Brain microvascular endothelial cell (primary cell): ENCODE data around the gene DHODH.
"Not testable (repeated sequence)": the region's sequence is repeated elsewhere in the genome, so short reads cannot be mapped to it uniquely, and the experiment has no call there.

Source experiments
- DNase-seq: peaks from one replicate; pipeline ENCODE4 v3.0.0-alpha.2; 2020
- H3K27ac ChIP-seq: fragments of 250-450 bp; sonication (Bioruptor Pico); 2 replicates; pipeline ENCODE4 v1.5.1; 2020; ENCODE audit warnings: mild to moderate bottlenecking, moderate library complexity
- H3K27me3 ChIP-seq: fragments of 250-450 bp; sonication (Bioruptor Pico); replicated peaks from 2 replicates; pipeline ENCODE4 v1.5.1; 2020; ENCODE audit warnings: mild to moderate bottlenecking
- H3K36me3 ChIP-seq: fragments of 250-450 bp; sonication (Bioruptor Pico); replicated peaks from 2 replicates; pipeline ENCODE4 v1.5.1; 2020; ENCODE audit warnings: mild to moderate bottlenecking
- H3K4me3 ChIP-seq: 2 replicates; pipeline ENCODE4 v1.5.1; 2011; ENCODE audit warnings: low read depth, mild to moderate bottlenecking, control low read depth, low read length, moderate library complexity
- in situ Hi-C: cut with HindIII; loops from 2 replicates; pipeline ENCODE4 v1.10.0; 2017; ENCODE audit warnings: low sequenced_read_pairs, low pct_ligation_motif_present
- TF ChIP-seq, protein P1 (sequence below): IDR thresholded peaks from 2 replicates; pipeline ENCODE4 v1.5.1; 2011; ENCODE audit warnings: low read depth, mild to moderate bottlenecking, moderate library complexity, low read length, control low read depth, inconsistent platforms; ENCODE audit errors: missing control alignments

DHODH gene

DNA sequence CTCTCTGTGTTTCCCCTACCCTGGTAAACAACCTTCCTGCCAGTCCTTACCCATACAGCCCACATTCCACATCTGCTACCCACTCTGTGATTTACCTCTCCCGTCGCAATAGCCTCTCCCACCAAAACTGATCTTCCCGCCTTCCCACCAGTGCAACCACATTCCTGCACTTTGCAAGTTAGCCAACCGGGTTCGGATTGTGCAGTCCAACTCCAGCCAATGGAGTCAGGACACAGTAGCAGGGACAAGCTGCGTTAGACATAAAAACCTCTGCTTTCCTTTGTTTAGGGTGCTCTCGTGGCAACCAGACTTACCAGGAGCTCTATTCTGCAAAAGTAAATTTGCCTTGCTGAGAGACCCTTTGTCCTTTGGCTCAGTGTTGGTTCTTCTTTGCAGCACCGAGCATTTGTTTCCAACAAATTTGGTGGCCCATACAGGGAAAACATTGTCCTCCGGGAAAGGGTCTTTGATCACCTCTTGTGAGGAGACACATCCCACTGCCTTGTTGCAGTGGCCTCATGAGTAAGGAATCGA is 55.9 kb downstream of the DHODH start:
- TF ChIP-seq, protein P1, sequence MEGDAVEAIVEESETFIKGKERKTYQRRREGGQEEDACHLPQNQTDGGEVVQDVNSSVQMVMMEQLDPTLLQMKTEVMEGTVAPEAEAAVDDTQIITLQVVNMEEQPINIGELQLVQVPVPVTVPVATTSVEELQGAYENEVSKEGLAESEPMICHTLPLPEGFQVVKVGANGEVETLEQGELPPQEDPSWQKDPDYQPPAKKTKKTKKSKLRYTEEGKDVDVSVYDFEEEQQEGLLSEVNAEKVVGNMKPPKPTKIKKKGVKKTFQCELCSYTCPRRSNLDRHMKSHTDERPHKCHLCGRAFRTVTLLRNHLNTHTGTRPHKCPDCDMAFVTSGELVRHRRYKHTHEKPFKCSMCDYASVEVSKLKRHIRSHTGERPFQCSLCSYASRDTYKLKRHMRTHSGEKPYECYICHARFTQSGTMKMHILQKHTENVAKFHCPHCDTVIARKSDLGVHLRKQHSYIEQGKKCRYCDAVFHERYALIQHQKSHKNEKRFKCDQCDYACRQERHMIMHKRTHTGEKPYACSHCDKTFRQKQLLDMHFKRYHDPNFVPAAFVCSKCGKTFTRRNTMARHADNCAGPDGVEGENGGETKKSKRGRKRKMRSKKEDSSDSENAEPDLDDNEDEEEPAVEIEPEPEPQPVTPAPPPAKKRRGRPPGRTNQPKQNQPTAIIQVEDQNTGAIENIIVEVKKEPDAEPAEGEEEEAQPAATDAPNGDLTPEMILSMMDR = no peak
- Histone ChIP-seq H3K36me3 (no peaks in the 10 kb centered on the region), H3K27ac (no peak overlapping the region), H3K27me3 (no peaks in the 10 kb centered on the region), H3K4me3 (no peak overlapping the region)
- no peak for DNase-seq
- in situ Hi-C loops = no loop called here

GRCh38 chr16:72066747-72067146 is 58.2 kb downstream of the DHODH start:
- DNase-seq = peak; percentile 6
- H3K36me3 ChIP-seq = no peaks in the 10 kb centered on the region
- H3K27ac ChIP-seq = no peak overlapping the region
- in situ Hi-C loops = no loop called here
- H3K4me3 ChIP-seq = no peak overlapping the region
- TF ChIP-seq, protein P1 = peak; percentile 70
- H3K27me3 ChIP-seq = no peaks in the 10 kb centered on the region

GRCh38 chr16:72068930-72069329 is 60.4 kb downstream of the DHODH start:
- TF ChIP-seq, protein P1 = no peak
- H3K36me3 ChIP-seq = no peaks in the 10 kb centered on the region
- H3K27ac ChIP-seq = no peak overlapping the region
- H3K4me3 ChIP-seq = no peak overlapping the region
- no peaks in the 10 kb centered on the region for H3K27me3 ChIP-seq
- in situ Hi-C loops = no loop called here
- no peak for DNase-seq

GRCh38 chr16:72072514-72073342 is 64.2 kb downstream of the DHODH start:
- DNase-seq = no peak
- H3K36me3 ChIP-seq = no peaks in the 10 kb centered on the region
- TF ChIP-seq, protein P1 = no peak
- in situ Hi-C loops = no loop called here
- H3K27me3 ChIP-seq = no peaks in the 10 kb centered on the region
- H3K27ac ChIP-seq = no peak overlapping the region
- H3K4me3 ChIP-seq = no peak overlapping the region

GRCh38 chr16:72073560-72074230 is 65.2 kb downstream of the DHODH start:
- TF ChIP-seq, protein P1 = no peak
- no peak for DNase-seq
- H3K27me3 ChIP-seq = no peaks in the 10 kb centered on the region
- in situ Hi-C loops = no loop called here
- H3K27ac ChIP-seq = no peak overlapping the region
- H3K36me3 ChIP-seq = no peaks in the 10 kb centered on the region
- no peak overlapping the region for H3K4me3 ChIP-seq

- in situ Hi-C loops, H3K27me3 ChIP-seq, H3K4me3 ChIP-seq: not testable (repeated sequence)
These were observed 66.5 kb downstream of the DHODH start for GRCh38 chr16:72075067-72075466.

More at GRCh38 chr16:72075067-72075466, 66.5 kb downstream of the DHODH start:
- DNase-seq, H3K27ac ChIP-seq, H3K36me3 ChIP-seq: not testable (repeated sequence)
